Measurements from ENCODE around the gene IRAK3. TPM values are rescaled to one million over a fixed set of nuclear protein-coding genes. Genes with fewer than 3 reads are reported as not detected.

The IRAK3 gene
- 1 to 10 TPM; 1.0 to 1.8 TPM for total RNA-seq

GRCh38 chr12:66188584-66189485, at the start of gene IRAK3:
TSS of gene IRAK3 (plus strand) at chr12:66189214. CDS start at chr12:66189300, 86 bp downstream.
- DNase-seq, result peak; percentile 43
- peak within 1 kb of the TSS; percentile 62 for H3K4me3 Mint-ChIP-seq
- peaks cover 6% of the 10 kb centered on the region for H3K9me3 Mint-ChIP-seq
- ChIA-PET CTCF (no interaction called here), POLR2A (interaction anchor here (0.6 to 1.6 kb wide), 2 partner anchors 19 to 78 kb away, joined by 3 to 13 read pairs; partner anchors contain the start of gene TMBIM4)
- H3K27me3 Mint-ChIP-seq, result peaks cover 44% of the 10 kb centered on the region
- H3K4me1 Mint-ChIP-seq, result peaks cover 10% of the 10 kb centered on the region
- peaks cover 6% of the 10 kb centered on the region for H3K36me3 Mint-ChIP-seq (ENCODE audit: low read depth)
- H3K27ac Mint-ChIP-seq, result no peak within 1 kb of the TSS

GRCh38 chr12:66139328-66139727, 49.7 kb upstream of the IRAK3 start:
- Mint-ChIP-seq H3K27ac (no peak overlapping the region), H3K9me3 (peaks cover 29% of the 10 kb centered on the region), H3K36me3 (ENCODE audit: low read depth) (peaks cover 71% of the 10 kb centered on the region), H3K4me3 (no peak overlapping the region), H3K4me1 (peaks cover 7% of the 10 kb centered on the region), H3K27me3 (no peaks in the 10 kb centered on the region)
- ChIA-PET POLR2A (interaction anchor here (3.1 to 4.2 kb wide), 2 partner anchors 9 to 30 kb away, joined by 18 to 20 read pairs; partner anchors contain the start of genes LLPH and TMBIM4), CTCF (interaction anchor here (1.2 kb wide), 1 partner anchor 8 kb away, joined by 3 read pairs; the partner anchor contains the start of gene LLPH)
- DNase-seq, result no peak

GRCh38 chr12:66140731-66141130, 48.3 kb upstream of the IRAK3 start:
- Mint-ChIP-seq H3K36me3 (ENCODE audit: low read depth) (peaks cover 81% of the 10 kb centered on the region), H3K27ac (no peak overlapping the region), H3K9me3 (peaks cover 29% of the 10 kb centered on the region), H3K4me1 (peaks cover 19% of the 10 kb centered on the region), H3K4me3 (no peak overlapping the region), H3K27me3 (no peaks in the 10 kb centered on the region)
- DNase-seq, result no peak
- ChIA-PET CTCF (no interaction called here), POLR2A (interaction anchor here (3.1 kb wide), 1 partner anchor 10 kb away, joined by 20 read pairs; the partner anchor contains the start of gene LLPH)

- H3K27me3 Mint-ChIP-seq, result no peaks in the 10 kb centered on the region
- peaks cover 21% of the 10 kb centered on the region for H3K4me1 Mint-ChIP-seq
- CTCF ChIA-PET, result no interaction called here
- no peak for DNase-seq
- no peak overlapping the region for H3K4me3 Mint-ChIP-seq
- no peak overlapping the region for H3K27ac Mint-ChIP-seq
- POLR2A ChIA-PET, result no interaction called here
- peaks cover 82% of the 10 kb centered on the region for H3K36me3 Mint-ChIP-seq (ENCODE audit: low read depth)
- H3K9me3 Mint-ChIP-seq, result peaks cover 27% of the 10 kb centered on the region
Observed at GRCh38 chr12:66141299-66141698, 47.7 kb upstream of the IRAK3 start.

- POLR2A ChIA-PET, result interaction anchor here (3.3 to 8.4 kb wide), 2 partner anchors 11 to 26 kb away, joined by 32 to 40 read pairs; partner anchors contain the start of genes LLPH and TMBIM4
- CTCF ChIA-PET, result no interaction called here
- Mint-ChIP-seq H3K27ac (no peak overlapping the region), H3K36me3 (ENCODE audit: low read depth) (peaks cover 71% of the 10 kb centered on the region), H3K9me3 (peaks cover 25% of the 10 kb centered on the region), H3K27me3 (no peaks in the 10 kb centered on the region), H3K4me1 (peaks cover 21% of the 10 kb centered on the region), H3K4me3 (no peak overlapping the region)
- no peak for DNase-seq
Observed at GRCh38 chr12:66142826-66143225, 46.2 kb upstream of the IRAK3 start.

GRCh38 chr12:66143868-66144267, 45.1 kb upstream of the IRAK3 start:
- Mint-ChIP-seq H3K27ac (no peak overlapping the region), H3K4me3 (no peak overlapping the region), H3K27me3 (no peaks in the 10 kb centered on the region), H3K9me3 (peaks cover 25% of the 10 kb centered on the region), H3K4me1 (peaks cover 21% of the 10 kb centered on the region), H3K36me3 (ENCODE audit: low read depth) (peaks cover 71% of the 10 kb centered on the region)
- no peak for DNase-seq
- POLR2A ChIA-PET, result interaction anchor here (1.2 to 8.4 kb wide), 3 partner anchors 12 to 126 kb away, joined by 3 to 40 read pairs (median 32); partner anchors contain the start of genes LLPH and TMBIM4
- CTCF ChIA-PET, result interaction anchor here (1.9 kb wide), 1 partner anchor 92 kb away, joined by 5 read pairs; no protein-coding TSS in a partner anchor

GRCh38 chr12:66144791-66145754, 43.9 kb upstream of the IRAK3 start:
- Mint-ChIP-seq H3K4me1 (peaks cover 21% of the 10 kb centered on the region), H3K4me3 (no peak overlapping the region), H3K36me3 (ENCODE audit: low read depth) (peaks cover 70% of the 10 kb centered on the region), H3K27ac (peak overlapping the region; percentile 74), H3K9me3 (peaks cover 16% of the 10 kb centered on the region), H3K27me3 (no peaks in the 10 kb centered on the region)
- no peak for DNase-seq
- CTCF ChIA-PET, result interaction anchor here (0.7 to 2.0 kb wide), 12 partner anchors 14 to 268 kb away, joined by 3 to 9 read pairs (median 5); partner anchors contain the start of genes LLPH and TMBIM4
- POLR2A ChIA-PET, result interaction anchor here (3.3 to 8.4 kb wide), 2 partner anchors 14 to 24 kb away, joined by 32 to 40 read pairs; partner anchors contain the start of genes LLPH and TMBIM4

- no peak for DNase-seq
- POLR2A ChIA-PET, result interaction anchor here (1.0 to 8.4 kb wide), 3 partner anchors 12 to 19 kb away, joined by 3 to 40 read pairs (median 8); partner anchors contain the start of genes LLPH and TMBIM4
- Mint-ChIP-seq H3K27ac (no peak overlapping the region), H3K4me1 (peaks cover 11% of the 10 kb centered on the region), H3K27me3 (no peaks in the 10 kb centered on the region), H3K36me3 (ENCODE audit: low read depth) (peaks cover 37% of the 10 kb centered on the region), H3K9me3 (no peaks in the 10 kb centered on the region), H3K4me3 (no peak overlapping the region)
- CTCF ChIA-PET, result interaction anchor here (1.4 to 1.8 kb wide), 2 partner anchors 12 to 19 kb away, joined by 3 to 5 read pairs; partner anchors contain the start of gene LLPH
Observed at GRCh38 chr12:66149702-66150398, 39.2 kb upstream of the IRAK3 start.

- CTCF ChIA-PET, result no interaction called here
- POLR2A ChIA-PET, result interaction anchor here (1.1 kb wide), 1 partner anchor 16 kb away, joined by 3 read pairs; no protein-coding TSS in a partner anchor
- Mint-ChIP-seq H3K9me3 (no peaks in the 10 kb centered on the region), H3K27ac (no peak overlapping the region), H3K4me1 (no peaks in the 10 kb centered on the region), H3K27me3 (no peaks in the 10 kb centered on the region), H3K36me3 (ENCODE audit: low read depth) (peaks cover 34% of the 10 kb centered on the region), H3K4me3 (no peak overlapping the region)
- DNase-seq, result no peak
Observed at GRCh38 chr12:66152732-66153131, 36.3 kb upstream of the IRAK3 start.

GRCh38 chr12:66154776-66155175, 34.2 kb upstream of the IRAK3 start:
- H3K4me3 Mint-ChIP-seq, result no peak overlapping the region
- DNase-seq, result no peak
- H3K9me3 Mint-ChIP-seq, result no peaks in the 10 kb centered on the region
- H3K36me3 Mint-ChIP-seq (ENCODE audit: low read depth), result peaks cover 38% of the 10 kb centered on the region
- H3K27ac Mint-ChIP-seq, result no peak overlapping the region
- H3K27me3 Mint-ChIP-seq, result no peaks in the 10 kb centered on the region
- CTCF ChIA-PET, result no interaction called here
- POLR2A ChIA-PET, result no interaction called here
- peaks cover 2% of the 10 kb centered on the region for H3K4me1 Mint-ChIP-seq

GRCh38 chr12:66156654-66157053, 32.4 kb upstream of the IRAK3 start:
- H3K9me3 Mint-ChIP-seq, result no peaks in the 10 kb centered on the region
- H3K4me3 Mint-ChIP-seq, result no peak overlapping the region
- no peak for DNase-seq
- H3K27me3 Mint-ChIP-seq, result no peaks in the 10 kb centered on the region
- POLR2A ChIA-PET, result no interaction called here
- no peak overlapping the region for H3K27ac Mint-ChIP-seq
- H3K36me3 Mint-ChIP-seq (ENCODE audit: low read depth), result peaks cover 37% of the 10 kb centered on the region
- peaks cover 3% of the 10 kb centered on the region for H3K4me1 Mint-ChIP-seq
- CTCF ChIA-PET, result no interaction called here

- POLR2A ChIA-PET, result interaction anchor here (2.0 to 4.1 kb wide), 2 partner anchors 10 to 28 kb away, joined by 10 to 29 read pairs; partner anchors contain the start of genes LLPH and TMBIM4
- peaks cover 7% of the 10 kb centered on the region for H3K4me1 Mint-ChIP-seq
Observed at GRCh38 chr12:66159123-66159522, 29.9 kb upstream of the IRAK3 start.

More at GRCh38 chr12:66159123-66159522, 29.9 kb upstream of the IRAK3 start:
- Mint-ChIP-seq H3K27ac (no peak overlapping the region), H3K4me3 (no peak overlapping the region), H3K9me3 (peaks cover 2% of the 10 kb centered on the region), H3K27me3 (no peaks in the 10 kb centered on the region), H3K36me3 (ENCODE audit: low read depth) (peaks cover 50% of the 10 kb centered on the region)
- CTCF ChIA-PET, result interaction anchor here (1.0 to 2.4 kb wide), 4 partner anchors 10 to 250 kb away, joined by 3 to 9 read pairs (median 6); partner anchors contain the start of gene TMBIM4
- no peak for DNase-seq
